Right ventricle myocardium superior (tissue), 1 donor: Measurements from ENCODE around the gene SCLY. TPM values are rescaled to one million over a fixed set of nuclear protein-coding genes. Genes with fewer than 3 reads are reported as not detected.

Experiments used
- ATAC-seq: fragments of 200-7000 bp; cut with Tn5 transposase; one replicate; pipeline ENCODE4 v1.9.1; 2020; ENCODE audit warnings: mild to moderate bottlenecking; ENCODE audit not compliant: poor library complexity
- DNase-seq: peaks from one replicate; pipeline ENCODE4 v3.0.0-alpha.2; 2020
- intact Hi-C: fragments of 100-400 bp; cut with DNase I; formaldehyde crosslinking; loops from one replicate; pipeline ENCODE4 v1.11.2; 2022
- long read RNA-seq: library from polyadenylated mRNA; unstranded; transcript quantifications from one replicate; pipeline ENCODE4 v2.0.0, GENCODE V29; 2021
- total RNA-seq: library from RNA; stranded (reverse); fragmentation: NEBNext Ultra II Directional; extraction: Animal tissue kit (Norgen Biotek cat#: 25700); gene quantifications from one replicate; pipeline ENCODE4 v1.2.1, GENCODE V29; 2021
- donor health status: DM: no; HTN: yes; CAD: no; lungs with severe emphysema.

Gene SCLY, protein sequence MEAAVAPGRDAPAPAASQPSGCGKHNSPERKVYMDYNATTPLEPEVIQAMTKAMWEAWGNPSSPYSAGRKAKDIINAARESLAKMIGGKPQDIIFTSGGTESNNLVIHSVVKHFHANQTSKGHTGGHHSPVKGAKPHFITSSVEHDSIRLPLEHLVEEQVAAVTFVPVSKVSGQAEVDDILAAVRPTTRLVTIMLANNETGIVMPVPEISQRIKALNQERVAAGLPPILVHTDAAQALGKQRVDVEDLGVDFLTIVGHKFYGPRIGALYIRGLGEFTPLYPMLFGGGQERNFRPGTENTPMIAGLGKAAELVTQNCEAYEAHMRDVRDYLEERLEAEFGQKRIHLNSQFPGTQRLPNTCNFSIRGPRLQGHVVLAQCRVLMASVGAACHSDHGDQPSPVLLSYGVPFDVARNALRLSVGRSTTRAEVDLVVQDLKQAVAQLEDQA
- total RNA-seq: 8.6 TPM
- long read RNA-seq, transcript SCLY-201 (12 exons, 2,562 nt): major isoform, 18 of 28 reads
- long read RNA-seq, partial matches to known transcripts: 1 of 28 reads
- long read RNA-seq, other reads (novel, unspliced or antisense): 6 of 28 reads

DNA sequence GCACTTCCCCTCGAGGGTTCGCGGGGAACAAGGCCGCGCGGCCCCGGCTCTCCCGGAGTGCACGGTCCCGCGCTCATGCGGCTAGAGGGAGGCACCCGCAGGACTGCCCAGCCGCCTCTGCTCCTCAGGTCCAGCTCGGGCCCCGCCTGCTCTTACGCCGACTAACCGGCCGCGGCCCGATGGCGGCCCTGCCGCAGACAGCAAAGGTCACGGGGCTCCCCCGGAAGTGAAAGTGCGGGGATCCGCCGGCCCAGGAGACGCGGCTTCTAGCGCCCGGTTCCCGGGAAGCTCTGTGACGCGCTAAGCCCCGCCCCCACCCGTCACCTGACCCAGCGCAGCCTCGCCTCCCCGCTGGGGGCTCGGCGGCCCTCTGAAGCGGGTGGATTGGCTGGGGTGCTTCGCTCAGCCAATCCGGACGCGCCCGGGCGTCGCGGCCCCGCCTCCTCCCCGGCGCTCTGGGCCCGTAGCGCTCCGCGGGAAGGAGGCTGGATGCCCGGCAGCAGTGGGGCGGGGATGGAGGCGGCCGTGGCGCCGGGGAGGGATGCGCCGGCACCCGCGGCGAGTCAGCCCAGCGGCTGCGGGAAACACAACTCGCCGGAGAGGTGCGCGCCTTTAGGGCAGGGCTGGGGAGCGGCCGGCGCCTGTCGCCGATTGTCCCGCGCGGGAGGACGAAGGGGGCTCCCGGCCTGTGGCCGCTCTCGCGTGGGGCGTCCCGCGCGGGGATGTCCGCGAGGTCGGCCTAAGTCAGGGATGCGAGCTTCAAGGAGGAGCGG is at the start of gene SCLY:
TSS of gene SCLY (plus strand) at position 460 of the 773 bp plus-strand sequence. CDS start at position 514, 54 bp downstream.
- ATAC-seq (peak; percentile 99), DNase-seq (peak; percentile 97)
- intact Hi-C loops: loop anchor here (10.0 kb wide), 1 partner anchor 204 kb away; no protein-coding TSS in a partner anchor

DNA sequence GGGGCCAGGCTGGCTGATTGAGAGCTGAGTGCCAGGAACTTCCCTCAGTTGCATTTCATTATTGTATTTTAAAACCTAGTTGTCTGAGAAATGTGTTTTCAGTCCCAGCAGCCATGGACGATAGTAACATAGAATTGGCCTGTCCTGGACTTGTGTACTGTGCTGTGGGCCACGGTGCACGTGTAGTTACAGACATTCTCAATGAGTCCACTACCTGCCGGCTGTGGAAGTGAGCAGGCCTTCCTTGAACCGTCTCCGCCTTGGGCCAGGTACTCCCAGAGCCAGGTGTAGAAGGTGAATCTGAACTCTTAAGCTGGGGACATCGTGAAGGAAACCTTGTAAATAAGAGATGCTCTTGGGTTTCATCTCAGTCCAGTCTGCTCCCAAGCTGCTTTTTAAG is 47.0 kb upstream of the SCLY start:
- DNase-seq (no peak), ATAC-seq (no peak)
- intact Hi-C loops: no loop called here

DNA sequence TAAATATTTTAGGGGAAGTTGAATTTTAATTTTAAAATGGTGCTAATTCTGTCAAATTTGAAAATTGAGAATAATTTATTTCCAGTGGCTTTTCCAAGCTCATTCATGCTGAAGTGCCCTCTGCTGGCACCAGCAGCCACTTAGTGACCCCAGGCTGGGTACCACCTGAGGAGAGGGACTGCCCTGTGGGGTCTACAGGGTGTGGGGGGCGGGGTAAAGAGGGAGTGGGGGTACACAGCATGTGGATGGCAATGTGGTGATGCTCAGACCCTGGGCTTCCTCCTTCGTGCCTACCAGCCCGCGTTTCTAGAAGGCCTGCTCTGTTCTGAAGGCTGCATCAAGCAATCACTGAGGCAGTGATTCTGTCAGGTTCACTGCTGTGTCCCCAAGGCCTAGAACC is 45.1 kb upstream of the SCLY start:
- intact Hi-C loops: no loop called here
- ATAC-seq (no peak), DNase-seq (no peak)

DNA sequence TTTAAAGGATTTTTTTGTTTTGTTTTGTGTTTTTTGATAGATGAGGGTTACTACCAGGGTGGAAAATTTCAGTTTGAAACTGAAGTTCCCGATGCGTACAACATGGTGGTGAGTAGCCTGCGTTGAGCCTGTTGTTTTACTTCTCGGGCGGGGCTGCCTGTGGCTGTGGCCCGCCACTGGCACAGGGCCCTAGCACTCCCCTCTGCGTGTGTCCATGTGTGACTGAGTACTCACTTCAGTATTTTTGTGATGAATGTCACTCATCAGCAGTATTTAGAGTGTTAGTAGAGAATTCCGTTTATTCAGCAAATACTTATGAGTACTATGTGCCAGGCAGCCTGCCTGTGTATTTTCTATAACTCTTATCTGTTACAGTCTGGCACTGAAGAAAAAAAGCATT is 44.3 kb upstream of the SCLY start:
- DNase-seq: no peak
- no peak for ATAC-seq
- intact Hi-C loops: no loop called here

DNA sequence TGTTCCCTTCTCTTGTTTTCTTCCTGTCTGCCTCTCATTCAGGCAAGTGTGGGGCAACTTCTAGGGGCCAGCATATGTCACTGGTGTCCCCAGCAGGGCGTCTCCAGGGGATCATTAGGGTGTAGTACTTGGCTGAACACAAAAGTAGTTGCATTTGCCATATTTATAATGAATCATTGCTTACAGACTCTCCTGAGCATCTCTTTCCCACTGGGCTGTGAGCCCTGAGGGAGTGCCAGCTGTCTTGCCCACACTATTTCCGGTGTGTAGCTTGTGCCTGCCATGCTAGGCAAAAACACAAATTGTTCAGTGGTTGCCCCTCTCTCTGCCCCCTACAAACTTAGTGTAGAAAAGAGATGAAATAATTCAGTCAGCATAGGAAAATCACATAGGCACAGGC is 40.8 kb upstream of the SCLY start:
- intact Hi-C loops: no loop called here
- DNase-seq (no peak), ATAC-seq (no peak)

DNA sequence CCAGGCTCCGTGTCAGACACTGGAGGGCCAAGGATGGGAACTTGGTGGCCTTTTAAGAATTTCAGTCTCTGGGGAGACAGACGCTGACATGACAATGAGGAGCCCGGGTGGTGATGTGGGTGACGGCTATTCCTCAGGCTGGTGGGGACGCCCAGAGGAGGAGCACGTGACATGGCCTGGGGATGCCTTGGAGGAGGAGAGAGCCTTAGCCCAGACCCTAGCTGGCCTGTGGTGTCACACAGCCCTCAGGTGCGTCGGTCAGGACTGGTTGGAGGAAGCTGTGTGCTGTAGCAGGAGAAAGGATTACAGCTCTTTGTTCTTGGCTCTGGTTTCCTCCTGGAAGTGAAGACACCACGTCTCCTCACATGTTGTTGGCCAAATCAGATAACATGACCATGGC is 40.0 kb upstream of the SCLY start:
- ATAC-seq: peak; percentile 22
- intact Hi-C loops: no loop called here
- no peak for DNase-seq

DNA sequence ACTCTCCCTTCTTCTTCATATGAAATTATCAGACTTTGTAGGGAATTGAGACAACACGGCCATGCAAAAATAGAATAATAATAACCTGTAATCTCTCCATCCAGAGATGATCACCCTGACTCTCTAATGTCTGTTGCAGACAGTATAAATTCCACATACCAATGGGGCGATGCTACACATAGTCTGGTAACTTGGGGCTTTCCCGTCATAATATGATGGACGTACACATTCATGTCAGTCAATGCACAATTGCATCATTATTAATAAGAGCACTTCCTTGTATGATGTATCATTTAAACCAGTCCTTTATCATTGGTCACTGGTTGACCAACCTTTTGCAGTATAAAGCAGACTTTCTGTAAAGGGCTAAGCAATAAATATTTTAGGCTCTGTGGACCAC is 39.5 kb upstream of the SCLY start:
- intact Hi-C loops: no loop called here
- DNase-seq: no peak
- no peak for ATAC-seq

DNA sequence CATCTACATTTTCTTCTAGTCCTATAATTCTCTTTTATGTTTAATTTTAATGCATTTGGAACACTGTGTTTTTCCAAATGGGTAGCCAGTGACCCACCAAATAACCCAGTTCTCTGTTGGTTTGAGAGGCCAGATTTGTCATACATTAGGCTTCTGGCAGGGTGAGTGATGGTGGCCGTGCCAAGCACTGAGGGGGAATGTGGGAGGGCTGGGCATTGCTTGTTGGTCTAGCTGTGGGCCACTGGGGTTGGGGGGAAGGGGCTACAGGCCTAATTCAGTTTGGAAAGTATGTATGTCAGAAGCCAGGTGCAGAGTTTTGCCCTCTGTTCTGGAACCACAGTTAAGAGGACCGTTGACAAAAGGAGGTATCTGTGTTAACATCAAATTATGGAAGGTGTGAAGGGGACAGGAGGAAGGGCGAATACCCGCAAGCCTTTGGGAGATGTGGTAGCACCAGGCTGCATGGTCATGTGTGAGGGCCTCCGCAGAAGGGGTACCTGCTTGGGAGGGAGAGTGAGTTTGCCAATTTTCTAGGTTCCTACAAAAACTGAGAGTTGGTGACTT is 38.1 kb upstream of the SCLY start:
- intact Hi-C loops: no loop called here
- DNase-seq: no peak
- ATAC-seq: no peak

DNA sequence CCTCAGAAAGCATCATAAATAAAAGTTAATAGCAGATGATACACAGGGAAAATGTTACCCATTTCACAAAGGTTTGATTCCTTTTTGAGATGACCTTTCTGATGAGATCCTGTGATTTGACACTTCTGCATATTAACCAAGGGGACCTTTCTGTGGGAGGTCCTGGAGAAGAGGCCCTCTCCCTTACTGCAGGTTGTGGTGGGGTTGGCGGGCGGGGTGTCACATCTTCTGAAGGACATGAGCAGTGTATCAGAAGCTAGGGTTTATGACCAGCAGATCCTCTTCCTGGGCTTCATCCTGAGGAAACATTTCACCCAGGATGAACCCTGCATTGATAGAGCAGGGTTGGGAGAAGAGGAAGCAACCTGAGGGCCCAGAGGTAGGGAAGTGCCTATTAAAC is 37.2 kb upstream of the SCLY start:
- ATAC-seq (no peak), DNase-seq (no peak)
- intact Hi-C loops: no loop called here

DNA sequence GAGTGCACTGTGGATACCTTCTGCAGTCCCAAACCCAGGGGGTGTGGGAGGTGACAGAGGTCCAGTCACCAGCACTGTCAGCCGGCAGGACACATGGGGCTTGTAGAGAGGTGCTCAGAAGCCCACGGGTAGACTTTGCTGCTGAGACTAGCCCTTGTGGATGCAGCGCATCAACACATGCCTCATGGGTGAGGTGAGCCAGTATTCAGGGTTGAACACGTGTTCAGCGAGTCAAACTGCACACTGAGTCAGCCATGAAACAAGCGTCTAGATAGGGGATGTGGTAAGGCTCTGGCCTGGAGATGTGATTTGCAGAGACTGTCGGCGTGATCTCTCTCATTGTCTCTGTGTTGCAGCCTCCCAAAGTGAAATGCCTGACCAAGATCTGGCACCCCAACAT is 35.8 kb upstream of the SCLY start:
- intact Hi-C loops: no loop called here
- no peak for DNase-seq
- no peak for ATAC-seq

DNA sequence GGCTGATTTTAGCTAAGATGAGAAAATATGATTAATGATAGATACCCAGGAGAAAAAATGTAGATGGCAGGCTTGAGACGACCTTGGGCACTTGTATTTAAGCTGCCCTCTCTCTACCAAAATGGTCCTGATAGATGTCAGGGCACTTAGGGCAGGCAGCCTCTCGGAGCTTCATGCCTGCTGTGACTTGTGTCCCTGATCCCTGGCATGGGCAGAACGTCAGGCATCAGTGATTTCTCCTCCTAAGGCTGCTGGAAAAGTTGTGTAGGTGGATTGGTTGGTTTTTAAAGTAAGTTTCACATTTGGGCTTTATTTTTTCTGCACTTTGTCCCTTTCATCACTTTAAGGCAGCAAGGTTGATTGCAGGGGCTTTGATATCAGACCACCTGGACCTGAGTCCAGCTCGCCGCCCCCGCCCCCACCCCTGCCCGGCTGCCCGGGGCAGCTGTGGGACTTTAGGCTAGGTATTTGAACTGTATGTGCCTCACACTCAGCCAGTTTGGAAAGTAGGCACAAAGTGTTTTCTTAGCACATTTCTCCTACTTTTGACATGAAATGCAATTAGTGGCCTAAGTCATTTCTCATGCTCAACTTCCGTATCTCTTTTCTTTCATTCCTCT is 35.0 kb upstream of the SCLY start:
- no peak for ATAC-seq
- intact Hi-C loops: no loop called here

DNA sequence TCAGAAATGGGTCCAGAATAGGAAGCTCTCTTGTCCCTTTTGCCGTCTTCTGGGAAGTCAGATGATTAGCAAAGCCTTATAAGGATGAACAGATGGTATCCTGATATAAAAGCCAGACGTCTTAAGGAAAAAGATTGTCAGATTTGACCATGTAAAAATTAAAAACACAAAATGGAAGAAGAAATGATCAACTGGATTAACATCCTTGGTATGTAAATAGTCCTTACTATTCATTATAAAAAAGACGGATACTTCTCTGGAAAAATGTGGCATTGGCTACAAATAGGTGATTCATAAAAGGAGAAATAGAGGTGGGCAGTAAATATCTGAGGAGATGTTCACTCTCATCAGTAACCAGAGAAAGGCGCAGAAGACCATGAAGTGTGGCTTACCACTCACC is 33.7 kb upstream of the SCLY start:
- intact Hi-C loops: no loop called here
- DNase-seq (no peak), ATAC-seq (no peak)

More for the DNA sequence above, 35.0 kb upstream of the SCLY start:
- DNase-seq: no peak

DNA sequence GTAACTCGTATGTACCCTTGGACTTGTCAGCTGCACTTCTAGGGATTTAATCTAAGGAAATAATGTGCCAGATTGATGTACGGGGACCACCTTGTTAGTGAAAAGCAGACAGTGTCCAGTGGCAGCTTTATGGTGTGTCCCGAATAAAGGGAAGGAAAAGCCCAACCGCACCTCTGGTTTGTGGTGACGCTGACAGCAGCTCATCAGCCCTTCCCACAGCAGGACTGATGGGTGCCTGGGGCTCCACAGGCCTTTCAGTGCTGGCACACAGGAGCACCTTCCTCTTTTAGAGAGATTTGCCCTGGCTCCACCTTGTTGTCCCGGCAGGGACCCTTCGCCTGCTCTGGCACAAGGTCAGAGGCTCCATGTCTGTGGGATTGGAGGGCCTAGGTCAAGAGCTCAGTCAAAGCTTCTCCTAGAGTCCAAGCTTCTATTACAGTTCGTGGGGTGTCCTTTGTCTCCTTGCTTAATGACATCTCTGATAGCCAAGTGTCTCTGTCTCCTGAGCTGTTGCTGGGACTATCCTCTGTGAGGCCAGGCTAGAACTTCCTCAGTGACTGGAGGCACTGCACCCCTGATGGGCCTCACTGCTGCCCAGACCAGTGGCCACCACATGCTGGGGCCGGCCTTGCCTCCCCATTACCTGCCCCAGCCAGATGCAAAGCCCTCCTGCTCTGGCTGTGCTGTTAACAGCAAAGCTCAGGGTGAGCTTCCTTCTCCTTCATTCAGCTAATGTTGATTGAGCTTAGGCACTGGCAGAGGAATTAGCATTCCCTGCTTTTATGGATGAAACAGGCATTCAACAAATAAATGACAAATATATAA is 33.0 kb upstream of the SCLY start:
- intact Hi-C loops: no loop called here
- DNase-seq: no peak
- no peak for ATAC-seq

DNA sequence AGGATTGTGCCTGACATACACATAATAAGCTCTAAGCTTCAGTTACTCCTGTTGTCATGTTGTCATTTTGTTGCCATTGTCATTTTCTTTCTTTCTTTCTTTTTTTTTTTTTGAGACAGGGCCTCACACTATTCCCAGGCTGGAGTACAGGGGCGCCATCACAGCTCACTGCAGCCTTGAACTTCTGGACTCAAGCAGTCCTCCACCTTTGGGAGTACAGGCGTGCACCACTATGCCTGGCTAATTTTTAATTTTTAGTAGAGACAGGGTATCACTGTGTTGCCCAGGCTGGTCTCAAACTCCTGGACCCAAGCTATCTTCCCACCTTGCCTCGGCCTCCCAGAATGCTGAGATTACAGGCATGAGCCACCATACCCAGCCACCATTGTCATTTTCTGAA is 30.9 kb upstream of the SCLY start:
- intact Hi-C loops: no loop called here
- DNase-seq (no peak), ATAC-seq (no peak)

DNA sequence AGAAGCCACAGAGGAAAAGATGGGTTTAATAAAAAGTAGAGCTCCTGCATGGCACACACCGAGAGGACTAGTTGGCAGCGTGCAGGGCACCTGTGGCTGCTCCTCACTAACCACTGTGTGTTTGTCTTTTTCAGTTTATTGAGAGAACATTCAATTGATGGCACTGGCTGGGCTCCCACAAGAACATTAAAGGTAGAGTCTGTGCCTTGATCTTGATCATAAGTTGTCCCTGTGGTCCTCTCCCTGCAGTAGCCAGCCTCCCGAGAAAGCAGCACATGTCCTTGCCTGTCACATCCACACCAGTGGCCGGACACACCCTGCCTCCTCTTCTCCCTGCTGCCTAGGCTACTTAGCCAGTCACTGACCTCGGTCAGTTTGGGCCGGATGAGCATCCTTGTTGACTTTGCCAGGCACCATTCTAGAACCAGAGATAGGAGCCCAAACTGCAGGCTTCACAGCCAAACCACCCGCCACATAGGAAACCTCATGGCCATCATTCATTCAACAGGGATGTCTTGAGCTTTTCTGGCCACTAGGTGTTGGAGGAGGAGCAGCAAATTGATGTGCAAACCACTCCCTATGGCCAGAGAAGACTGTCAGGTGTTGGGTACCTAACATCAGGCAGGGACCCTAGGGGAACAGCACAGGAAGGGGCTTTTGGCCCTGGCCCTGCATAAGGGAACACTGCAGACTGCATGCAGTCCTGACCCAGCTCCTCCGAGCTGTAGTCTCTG is 30.2 kb upstream of the SCLY start:
- no peak for ATAC-seq
- intact Hi-C loops: no loop called here
- DNase-seq: no peak

DNA sequence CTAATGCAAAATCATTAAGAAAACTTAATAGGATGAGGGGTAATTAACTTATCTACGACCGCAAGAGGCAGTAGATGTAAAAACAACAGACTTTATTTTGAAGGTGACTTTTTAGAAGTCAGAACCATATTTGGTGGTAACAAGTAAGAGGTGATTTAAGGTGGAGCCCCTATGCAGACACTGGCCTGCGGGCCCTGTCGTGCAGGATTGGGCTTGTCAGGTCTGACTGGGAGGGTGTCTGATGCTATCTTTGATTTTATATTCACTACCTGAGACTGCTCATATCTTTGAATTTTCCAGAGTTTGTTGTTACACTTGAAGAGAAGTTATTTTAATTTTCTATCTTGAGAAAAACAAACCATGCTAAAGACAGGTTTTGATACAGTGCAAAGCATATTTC is 29.1 kb upstream of the SCLY start:
- intact Hi-C loops: no loop called here
- DNase-seq: no peak

DNA sequence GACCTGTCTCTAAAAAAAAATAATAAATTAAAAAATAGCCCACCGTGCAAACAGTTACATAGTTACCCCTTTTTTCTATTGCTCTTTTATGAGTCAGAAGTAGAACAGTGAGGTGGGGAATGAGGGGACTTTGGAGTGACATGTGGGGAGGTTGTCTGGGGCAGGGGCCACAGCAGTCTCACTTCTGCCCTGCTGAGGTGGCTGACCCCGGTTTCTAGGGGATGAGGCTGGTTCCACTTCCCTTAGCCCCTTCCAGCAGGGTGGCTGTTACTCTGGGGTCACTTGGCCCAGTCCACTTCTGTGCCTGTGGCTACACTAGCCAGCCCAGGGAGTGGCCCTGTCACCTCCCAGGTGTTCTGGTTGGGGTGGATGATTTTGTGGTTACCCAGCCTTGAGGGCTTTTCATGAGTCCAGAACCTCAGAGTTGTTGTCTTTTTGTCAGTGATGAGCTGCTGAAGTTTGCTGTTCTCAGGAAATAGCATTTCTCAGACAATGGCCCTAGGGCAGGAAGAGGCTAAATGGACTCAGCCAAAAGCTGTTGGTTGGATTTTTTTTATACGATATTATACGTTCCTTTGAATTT is 28.0 kb upstream of the SCLY start:
- intact Hi-C loops: no loop called here
- no peak for DNase-seq
- no peak for ATAC-seq

More for the DNA sequence above, 29.1 kb upstream of the SCLY start:
- ATAC-seq: no peak
